Measurements from ENCODE around the gene KMT2E.

The KMT2E gene

GRCh38 chr7:105003275-105003674 lies 10.7 kb upstream of the KMT2E start (continued):
- peak; percentile 47 for TF ChIP-seq PRDM6 (tag by site-specific recombination; IDR thresholded peaks at IDR 0.05)
- no peak for TF ChIP-seq ZNF555 (tag by site-specific recombination; conservative IDR thresholded peaks at IDR 0.05)
- no peak for TF ChIP-seq ZNF785 (tag by site-specific recombination; IDR thresholded peaks at IDR 0.05)
- no peak for TF ChIP-seq ZNF26 (tag by site-specific recombination; IDR thresholded peaks at IDR 0.05)
- TF ChIP-seq ZNF768 (tag by site-specific recombination; IDR thresholded peaks at IDR 0.05) = no peak
- no peak for TF ChIP-seq ZNF747 (tag by site-specific recombination; IDR thresholded peaks at IDR 0.05)
- TF ChIP-seq ZNF654 (tag by site-specific recombination; IDR thresholded peaks at IDR 0.05; ENCODE audit: low read depth) = no peak
- no peak for TF ChIP-seq ZNF513 (tag by site-specific recombination; IDR thresholded peaks at IDR 0.05)
- no peak for TF ChIP-seq ZNF169 (tag by site-specific recombination; IDR thresholded peaks at IDR 0.05)
- no peak for TF ChIP-seq GFI1B (tag by site-specific recombination; IDR thresholded peaks at IDR 0.05)
- TF ChIP-seq ZXDB (tag by site-specific recombination; IDR thresholded peaks at IDR 0.05) = peak; percentile 42; the same call in 1 of the 2 replicates

- no peak overlapping the region for H3K27ac ChIP-seq (ENCODE audit: extremely low read depth, low read depth, low read length)
- H3K9me3 ChIP-seq (ENCODE audit: control insufficient read depth, insufficient read depth, low read depth, low read length) = no peaks in the 10 kb centered on the region
- TF ChIP-seq ZNF184 (tag by site-specific recombination; IDR thresholded peaks at IDR 0.05) (no peak), ZNF366 (tag by site-specific recombination; conservative IDR thresholded peaks at IDR 0.05) (no peak), ZBTB26 (tag by site-specific recombination; optimal IDR thresholded peaks at IDR 0.05) (no peak), ZNF830 (tag by site-specific recombination; IDR thresholded peaks at IDR 0.05; ENCODE audit: low read depth) (no peak), ZNF280C (tag by site-specific recombination; IDR thresholded peaks at IDR 0.05) (no peak), ZNF133 (tag by site-specific recombination; IDR thresholded peaks at IDR 0.05) (no peak), ZNF768 (tag by site-specific recombination; IDR thresholded peaks at IDR 0.05) (no peak), ZNF140 (tag by site-specific recombination; IDR thresholded peaks at IDR 0.05) (no peak), PRDM4 (tag by site-specific recombination; IDR thresholded peaks at IDR 0.05) (no peak), ZNF394 (tag by site-specific recombination; IDR thresholded peaks at IDR 0.05; ENCODE audit: borderline replicate concordance) (no peak), ZNF571 (tag by site-specific recombination; IDR thresholded peaks at IDR 0.05) (no peak), KLF7 (tag by site-specific recombination; IDR thresholded peaks at IDR 0.05; ENCODE audit: borderline replicate concordance) (no peak), ZNF660 (tag by site-specific recombination; IDR thresholded peaks at IDR 0.05) (no peak), KLF8 (tag by site-specific recombination; IDR thresholded peaks at IDR 0.05) (no peak)
- peaks cover 6% of the 10 kb centered on the region; the same call in 1 of the 2 replicates for H3K4me1 ChIP-seq (ENCODE audit: control insufficient read depth, insufficient read depth, low read length)
- H3K4me3 ChIP-seq (ENCODE audit: low read depth, low read length) = no peak overlapping the region
- POLR2A ChIA-PET = interaction anchor here (1.0 to 1.1 kb wide), 3 partner anchors 8 to 20 kb away, joined by 3 to 4 read pairs (median 3); partner anchors contain the start of gene KMT2E
- H3K36me3 ChIP-seq (ENCODE audit: control insufficient read depth in 2 of 2, insufficient read depth in 1 of 2, low read length in 2 of 2) = peaks cover 0 to 9% of the 10 kb centered on the region in 2 experiments; a peak in 2 of 3 replicates
- CTCF ChIA-PET = interaction anchor here (1.1 to 1.4 kb wide), 2 partner anchors 14 to 22 kb away, joined by 3 read pairs; no protein-coding TSS in a partner anchor
These were observed 10.0 kb upstream of the KMT2E start for GRCh38 chr7:105003872-105004510.

All from HEK293 (cell line).